Fibroblast of skin of left quadriceps (primary cell): Measurements from ENCODE around the gene LDAH.
A peak's percentile ranks its signal among the peaks of the same experiment; 100 is the strongest.

Experiments used
- DNase-seq, 2 experiments: peaks; one replicate each; pipeline ENCODE4 v3.0.0-alpha.2; 2013; ENCODE audit warnings: low read depth in 2 of 2

The LDAH gene

GRCh38 chr2:20637147-20637546, 185.8 kb downstream of the LDAH start:
- DNase-seq, result no peak

- peak; percentile 76 to 77 for DNase-seq
These were observed 187.0 kb downstream of the LDAH start for GRCh38 chr2:20635675-20636584.

DNA sequence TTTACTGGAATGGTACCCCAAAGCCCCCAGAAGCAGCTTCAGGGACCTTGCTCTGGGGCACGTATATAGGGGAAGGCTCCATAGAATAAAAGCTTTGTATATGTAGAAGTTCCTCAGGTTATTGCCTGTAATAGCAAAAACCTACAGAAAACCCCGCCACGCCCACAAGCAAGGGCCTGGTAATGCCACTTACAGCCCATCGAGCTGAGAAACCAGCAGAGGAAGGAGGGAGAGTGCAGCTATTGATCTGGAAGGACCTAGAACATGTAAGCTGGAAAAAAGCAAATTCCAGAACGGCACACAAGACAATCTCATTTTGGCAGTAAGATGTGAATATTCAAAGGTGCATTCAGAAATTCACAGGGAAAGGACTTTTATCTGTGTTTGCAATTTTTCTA, 187.8 kb downstream of the LDAH start:
- no peak for DNase-seq

GRCh38 chr2:20634507-20635112, 188.3 kb downstream of the LDAH start:
- peak; percentile 50 to 51 for DNase-seq
